Left lung (tissue), 10 donors: ENCODE data around the gene KIF3C. TPM values are rescaled to one million over a fixed set of nuclear protein-coding genes. Genes with fewer than 3 reads are reported as not detected.

Experiments
- ATAC-seq: fragments of 200-7000 bp; cut with Tn5 transposase; one replicate; pipeline ENCODE4 v1.9.1; 2020; ENCODE audit warnings: moderate library complexity
- DNase-seq, 4 donors: peaks; one replicate each; pipeline ENCODE4 v3.0.0-alpha.2; 2013 to 2020
- H3K27ac ChIP-seq, 2 donors: fragments of 200-600 bp; sonication (generic) in 1 of 2; one replicate each; pipeline versions ENCODE4 v1.5.0 to v1.8.0; 2020 to 2021
- H3K27me3 ChIP-seq, 2 donors: fragments of 200-600 bp; sonication (generic) in 1 of 2; one replicate each; pipeline versions ENCODE4 v1.5.0 to v1.8.0; 2020 to 2021
- H3K36me3 ChIP-seq, 2 donors: fragments of 200-600 bp; sonication (generic) in 1 of 2; one replicate each; pipeline versions ENCODE4 v1.5.0 to v1.8.0; 2020 to 2021
- H3K4me1 ChIP-seq, 2 donors: fragments of 200-600 bp; one replicate each; pipeline ENCODE4 v1.8.0; 2021
- H3K4me3 ChIP-seq, 2 donors: fragments of 200-600 bp; sonication (generic) in 1 of 2; one replicate each; pipeline versions ENCODE4 v1.5.0 to v1.8.0; 2020 to 2021; ENCODE audit warnings: mild to moderate bottlenecking in 1 of 2
- H3K9me3 ChIP-seq, 2 donors: fragments of 200-600 bp; sonication (generic) in 1 of 2; one replicate each; pipeline versions ENCODE4 v1.5.0 to v1.8.0; 2020 to 2021
- CTCF ChIP-seq, 2 donors: fragments of 200-600 bp; sonication (generic) in 1 of 2; IDR thresholded peaks; one replicate each; pipeline versions ENCODE4 v1.5.0 to v1.8.0; 2021; ENCODE audit warnings: antibody characterized with exemption in 2 of 2
- intact Hi-C, 2 donors: fragments of 100-400 bp; cut with DNase I; formaldehyde crosslinking; loops; one replicate each; pipeline versions ENCODE4 v1.11.2 to v1.14.2; 2022
- polyA plus RNA-seq, 6 donors: library from polyadenylated mRNA; unstranded; fragments of 120-200 nt; gene quantifications; one replicate each; pipeline ENCODE4 v1.2.1, GENCODE V29; 2013; ENCODE audit not compliant: insufficient read length in 6 of 6
- total RNA-seq, 2 donors: library from RNA; stranded (reverse); fragmentation: NEBNext Ultra II Directional; extraction: Animal tissue kit (Norgen Biotek cat#: 25700); gene quantifications; one replicate each; pipeline ENCODE4 v1.2.1, GENCODE V29; 2021
- donor health status: DM: no; HTN: yes; CAD: no.
- donor health status: DM: no; HTN: no; CAD: no.

KIF3C gene
- total and polyA plus RNA-seq, 8 donors: 5.4 to 23.1 (median 16.7) TPM

GRCh38 chr2:25996844-25997243 lies 14.5 kb upstream of the KIF3C start:
- Histone ChIP-seq H3K4me3 (no peak overlapping the region), H3K27me3 (no peaks in the 10 kb centered on the region), H3K27ac (no peak overlapping the region), H3K36me3 (no peaks in the 10 kb centered on the region), H3K4me1 (peaks cover 7 to 54% of the 10 kb centered on the region in 2 donors), H3K9me3 (no peaks in the 10 kb centered on the region)
- ATAC-seq (no peak), DNase-seq (no peak)
- TF ChIP-seq CTCF (IDR thresholded peaks at IDR 0.05): no peak
- intact Hi-C loops: loop anchor here in 1 of 2 donors (5.0 kb wide), 1 partner anchor 150 kb away; no protein-coding TSS in a partner anchor

GRCh38 chr2:25994509-25994908 lies 12.2 kb upstream of the KIF3C start:
- Histone ChIP-seq H3K36me3 (no peaks in the 10 kb centered on the region), H3K9me3 (no peaks in the 10 kb centered on the region), H3K27me3 (no peaks in the 10 kb centered on the region), H3K4me1 (peaks cover 4 to 45% of the 10 kb centered on the region in 2 donors), H3K27ac (no peak overlapping the region), H3K4me3 (no peak overlapping the region)
- peak in 1 of 4 donors; percentile 35 for DNase-seq
- ATAC-seq: peak; percentile 45
- no peak for TF ChIP-seq CTCF (IDR thresholded peaks at IDR 0.05)
- intact Hi-C loops: no loop called here

- H3K27me3 ChIP-seq: no peaks in the 10 kb centered on the region
- intact Hi-C loops: no loop called here
These were observed 10.8 kb upstream of the KIF3C start for GRCh38 chr2:25993049-25993448.

DNA sequence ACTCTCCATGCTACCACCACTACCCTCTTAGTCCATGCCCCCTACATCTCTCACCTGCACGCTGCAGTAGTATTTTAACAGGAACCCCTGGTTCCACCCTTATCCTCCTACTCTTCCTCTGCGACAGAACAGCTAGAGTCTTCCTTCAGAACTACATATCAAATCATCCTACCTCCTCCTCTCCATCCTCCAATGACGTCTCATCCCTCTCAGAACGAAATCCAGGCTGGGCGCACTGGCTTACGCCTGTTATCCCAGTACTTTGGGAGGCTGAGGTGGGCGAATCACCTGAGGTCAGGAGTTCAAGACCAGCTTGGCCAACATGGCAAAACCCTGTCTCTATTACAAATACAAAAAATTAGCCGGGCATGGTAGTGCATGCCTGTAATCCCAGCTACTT lies 10.3 kb upstream of the KIF3C start:
- intact Hi-C loops: no loop called here
- Histone ChIP-seq H3K4me1 (peaks cover 4 to 26% of the 10 kb centered on the region in 2 donors), H3K9me3 (no peaks in the 10 kb centered on the region), H3K36me3 (no peaks in the 10 kb centered on the region), H3K27me3 (no peaks in the 10 kb centered on the region), H3K27ac (peak overlapping the region in 1 of 2 donors; percentile 74), H3K4me3 (no peak overlapping the region)
- TF ChIP-seq CTCF (IDR thresholded peaks at IDR 0.05): no peak
- ATAC-seq (no peak), DNase-seq (no peak)

More at GRCh38 chr2:25993049-25993448, 10.8 kb upstream of the KIF3C start:
- no peak overlapping the region for H3K4me3 ChIP-seq
- H3K4me1 ChIP-seq: peaks cover 4 to 30% of the 10 kb centered on the region in 2 donors
- ATAC-seq: no peak
- TF ChIP-seq CTCF (IDR thresholded peaks at IDR 0.05): no peak
- no peak overlapping the region for H3K27ac ChIP-seq
- no peaks in the 10 kb centered on the region for H3K36me3 ChIP-seq
- H3K9me3 ChIP-seq: no peaks in the 10 kb centered on the region
- DNase-seq: no peak

DNA sequence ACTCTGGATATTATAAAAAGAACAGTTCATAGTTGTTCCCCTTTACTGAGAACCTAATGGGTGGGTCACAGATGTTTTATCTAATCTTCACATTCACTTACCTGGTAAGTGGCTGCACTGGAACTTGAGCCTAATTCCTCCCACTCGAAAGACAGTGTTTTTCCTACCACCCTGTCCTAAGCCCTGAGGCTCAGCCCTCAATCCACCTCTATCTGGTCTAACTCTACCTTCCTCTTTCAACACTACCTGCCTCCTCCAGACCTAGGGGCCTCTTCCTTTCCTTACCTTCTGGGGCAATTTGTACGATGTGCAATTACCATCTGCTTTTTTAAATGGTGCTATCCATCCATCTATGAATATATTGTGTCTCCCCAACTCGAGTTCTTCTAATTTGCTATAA lies 9.7 kb upstream of the KIF3C start:
- H3K27ac ChIP-seq: peak overlapping the region in 1 of 2 donors; percentile 74
- DNase-seq (no peak), ATAC-seq (peak; percentile 14)
- H3K27me3 ChIP-seq: no peaks in the 10 kb centered on the region
- no peaks in the 10 kb centered on the region for H3K9me3 ChIP-seq
- no peaks in the 10 kb centered on the region for H3K36me3 ChIP-seq
- no peak for TF ChIP-seq CTCF (IDR thresholded peaks at IDR 0.05)
- H3K4me3 ChIP-seq: no peak overlapping the region
- H3K4me1 ChIP-seq: peaks cover 4 to 23% of the 10 kb centered on the region in 2 donors
- intact Hi-C loops: no loop called here
